Measurements from ENCODE around the gene ATP10A.

DNA sequence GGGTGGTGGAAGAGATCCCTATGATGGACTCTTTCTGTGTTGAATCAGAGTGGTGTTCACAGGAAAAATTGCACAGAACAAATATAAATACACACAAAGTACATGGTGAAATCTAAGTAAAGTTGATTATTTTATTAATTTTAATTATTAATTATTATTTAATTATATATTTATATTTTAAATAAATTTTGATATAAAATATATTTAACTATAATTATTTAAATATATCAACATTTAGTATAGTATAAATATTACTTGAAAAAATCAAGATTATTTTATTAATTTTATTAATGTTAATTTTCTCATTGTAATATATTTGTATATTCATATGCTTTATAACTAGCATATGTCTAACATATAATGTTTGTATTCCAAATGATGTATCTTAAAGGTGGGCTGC is 11.3 kb upstream of the ATP10A start:
- TF ChIP-seq, protein P1, sequence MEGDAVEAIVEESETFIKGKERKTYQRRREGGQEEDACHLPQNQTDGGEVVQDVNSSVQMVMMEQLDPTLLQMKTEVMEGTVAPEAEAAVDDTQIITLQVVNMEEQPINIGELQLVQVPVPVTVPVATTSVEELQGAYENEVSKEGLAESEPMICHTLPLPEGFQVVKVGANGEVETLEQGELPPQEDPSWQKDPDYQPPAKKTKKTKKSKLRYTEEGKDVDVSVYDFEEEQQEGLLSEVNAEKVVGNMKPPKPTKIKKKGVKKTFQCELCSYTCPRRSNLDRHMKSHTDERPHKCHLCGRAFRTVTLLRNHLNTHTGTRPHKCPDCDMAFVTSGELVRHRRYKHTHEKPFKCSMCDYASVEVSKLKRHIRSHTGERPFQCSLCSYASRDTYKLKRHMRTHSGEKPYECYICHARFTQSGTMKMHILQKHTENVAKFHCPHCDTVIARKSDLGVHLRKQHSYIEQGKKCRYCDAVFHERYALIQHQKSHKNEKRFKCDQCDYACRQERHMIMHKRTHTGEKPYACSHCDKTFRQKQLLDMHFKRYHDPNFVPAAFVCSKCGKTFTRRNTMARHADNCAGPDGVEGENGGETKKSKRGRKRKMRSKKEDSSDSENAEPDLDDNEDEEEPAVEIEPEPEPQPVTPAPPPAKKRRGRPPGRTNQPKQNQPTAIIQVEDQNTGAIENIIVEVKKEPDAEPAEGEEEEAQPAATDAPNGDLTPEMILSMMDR (conservative IDR thresholded peaks at IDR 0.05; ENCODE audit: low read length), result no peak
- no peak for TF ChIP-seq EZH2phosphoT487 (IDR thresholded peaks at IDR 0.05; ENCODE audit: borderline replicate concordance, low read depth, low read length)
